Epithelial cell of umbilical artery (primary cell): ENCODE results near the gene GGTLC1. TPM values are rescaled to one million over a fixed set of nuclear protein-coding genes. Genes with fewer than 3 reads are reported as not detected.

Source experiments
- total RNA-seq: library from RNA; depleted of rRNA; stranded (reverse); fragments of >200 nt; gene quantifications from 2 replicates; pipeline ENCODE4 v1.2.3, GENCODE V29; 2014

Gene GGTLC1
- not detected in 2 replicates for total RNA-seq

DNA sequence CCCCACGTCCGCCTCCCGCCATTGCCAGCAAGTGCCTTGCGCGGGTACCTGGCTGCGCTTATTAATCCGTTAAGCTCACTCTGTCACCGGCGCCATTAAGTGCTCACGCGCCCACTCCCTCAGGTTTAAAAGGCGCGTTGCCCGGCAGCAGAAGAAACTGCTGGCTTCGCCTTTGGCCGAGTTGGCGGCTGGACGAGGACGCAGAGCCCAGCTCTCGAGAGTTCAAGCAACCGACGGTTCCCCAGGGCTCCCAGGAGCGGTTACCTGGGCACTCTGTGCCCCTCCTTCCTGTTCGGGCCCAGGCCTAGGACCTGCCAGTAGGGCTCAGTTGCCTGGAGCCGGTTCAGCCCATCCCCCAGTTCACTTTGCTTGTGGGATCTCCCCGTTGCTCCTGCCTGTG lies at the start of gene GGTLC1:
GGTLC1 (minus strand) TSS at position 219 of the 400 bp plus-strand sequence. CDS start 2,168 bp downstream, outside the sequence.

Other genes with a start within 250 kb of the GGTLC1 start
- gene CST1, start 237.8 kb downstream of the GGTLC1 start, total RNA-seq, result 6.2 TPM in 1 of 2 replicates, not detected in the other
- gene CST2, start 162.1 kb downstream of the GGTLC1 start, total RNA-seq, result not detected in 2 replicates
- not detected in 2 replicates for gene CST5, start 109.0 kb downstream of the GGTLC1 start, total RNA-seq